Lower leg skin (tissue), 4 donors: ENCODE results near the gene MRPL39. TPM values are rescaled to one million over a fixed set of nuclear protein-coding genes. Genes with fewer than 3 reads are reported as not detected.

Source experiments
- DNase-seq, 2 donors: peaks; one replicate each; pipeline ENCODE4 v3.0.0-alpha.2; 2019; ENCODE audit warnings: low spot score in 2 of 2
- H3K4me3 ChIP-seq: fragments of 200-600 bp; sonication (generic); 2 replicates; pipeline ENCODE4 v1.5.1; 2017; ENCODE audit warnings: mild to moderate bottlenecking, low read depth; ENCODE audit not compliant: poor library complexity, severe bottlenecking
- CTCF ChIP-seq, 3 donors: fragments of 450-650 bp; IDR thresholded peaks; one replicate each; pipeline ENCODE4 v1.5.1; 2016; ENCODE audit warnings: antibody characterized with exemption in 3 of 3, mild to moderate bottlenecking in 3 of 3, moderate library complexity in 2 of 3
- POLR2A ChIP-seq, 2 donors: fragments of 450-650 bp; IDR thresholded peaks; one replicate each; pipeline ENCODE4 v1.6.1; 2016 to 2017; ENCODE audit warnings: antibody characterized with exemption in 2 of 2, mild to moderate bottlenecking in 1 of 2, moderate library complexity in 1 of 2
- WGBS, 2 donors: methylation state at CpG; one replicate each; pipeline ENCODE4 v1.1.5; 2018; 5-methylcytosine and 5-hydroxymethylcytosine counted together
- intact Hi-C: fragments of 100-400 bp; cut with DNase I; formaldehyde crosslinking; loops from one replicate; pipeline ENCODE4 v1.15.0; 2023; ENCODE audit warnings: low total_unique reads
- total RNA-seq, 4 donors: library from RNA; depleted of rRNA; stranded (reverse); fragments of >200 nt; gene quantifications; one replicate each; pipeline ENCODE4 v1.1.0, GENCODE V29; 2016

The MRPL39 gene
- total RNA-seq, 4 donors from 2014 or later: 18.0 to 26.5 (median 21.4) TPM

DNA sequence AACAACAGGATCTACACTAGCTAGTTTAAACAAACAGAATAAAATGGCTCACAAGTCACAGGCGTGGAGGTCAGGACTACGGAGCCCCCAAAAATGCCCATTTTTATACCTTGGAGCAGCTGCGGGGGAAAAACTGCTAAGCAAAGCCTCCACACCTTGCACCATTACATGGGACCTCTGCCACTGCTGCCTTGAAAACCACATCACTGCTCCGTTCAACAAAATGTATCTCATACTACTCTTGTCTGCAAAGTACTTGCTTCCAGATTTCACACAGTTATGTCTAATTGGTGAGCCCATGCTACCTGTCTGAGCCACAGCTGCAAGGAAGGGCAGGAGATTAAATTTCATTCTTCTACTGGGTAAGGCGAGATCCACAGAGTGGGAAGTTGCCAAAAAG is 24.4 kb downstream of the MRPL39 start:
- WGBS, 2 donors: 93 to 95% methylated on average over 5 of the region's 5 CpGs
- no peak for DNase-seq
- TF ChIP-seq POLR2A (IDR thresholded peaks at IDR 0.05): no peak
- no peak for TF ChIP-seq CTCF (IDR thresholded peaks at IDR 0.05)
- intact Hi-C loops: no loop called here
- H3K4me3 ChIP-seq: no peak overlapping the region

GRCh38 chr21:25582164-25582790 is 25.0 kb downstream of the MRPL39 start:
- WGBS, 2 donors: 96 to 100% methylated on average over 3 of the region's 3 CpGs
- no peak for DNase-seq
- no peak overlapping the region for H3K4me3 ChIP-seq
- TF ChIP-seq POLR2A (IDR thresholded peaks at IDR 0.05): no peak
- no peak for TF ChIP-seq CTCF (IDR thresholded peaks at IDR 0.05)
- intact Hi-C loops: no loop called here

DNA sequence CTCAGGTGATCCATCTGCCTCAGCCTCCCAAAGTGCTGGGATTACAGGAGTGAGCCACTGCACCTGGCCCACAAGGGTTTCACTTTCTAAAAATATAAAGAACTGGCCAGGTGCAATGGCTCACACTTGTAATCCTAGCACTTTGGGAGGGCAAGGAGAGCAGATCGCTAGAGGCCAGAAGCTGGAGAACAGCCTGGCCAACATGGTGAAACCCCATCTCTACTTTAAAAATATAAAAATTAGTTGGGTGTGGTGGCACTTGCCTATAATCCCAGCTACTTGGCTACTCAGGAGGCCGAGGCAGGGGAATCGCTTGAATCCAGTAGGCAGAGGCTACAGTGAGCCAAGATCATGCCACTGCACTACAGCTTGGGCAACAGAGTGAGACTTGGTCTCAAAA is 25.7 kb downstream of the MRPL39 start:
- 90 to 99% methylated on average over 3 of the region's 3 CpGs for WGBS, 2 donors
- no peak overlapping the region for H3K4me3 ChIP-seq
- TF ChIP-seq CTCF (IDR thresholded peaks at IDR 0.05) (no peak), POLR2A (IDR thresholded peaks at IDR 0.05) (no peak)
- DNase-seq: no peak
- intact Hi-C loops: no loop called here

- no peak for DNase-seq
- no peak for TF ChIP-seq CTCF (IDR thresholded peaks at IDR 0.05)
- intact Hi-C loops: no loop called here
- whole genome bisulfite sequencing, 2 donors: 96 to 99% methylated on average over 4 of the region's 4 CpGs
- H3K4me3 ChIP-seq: no peak overlapping the region
Observed at GRCh38 chr21:25580912-25581260, 26.4 kb downstream of the MRPL39 start.

DNA sequence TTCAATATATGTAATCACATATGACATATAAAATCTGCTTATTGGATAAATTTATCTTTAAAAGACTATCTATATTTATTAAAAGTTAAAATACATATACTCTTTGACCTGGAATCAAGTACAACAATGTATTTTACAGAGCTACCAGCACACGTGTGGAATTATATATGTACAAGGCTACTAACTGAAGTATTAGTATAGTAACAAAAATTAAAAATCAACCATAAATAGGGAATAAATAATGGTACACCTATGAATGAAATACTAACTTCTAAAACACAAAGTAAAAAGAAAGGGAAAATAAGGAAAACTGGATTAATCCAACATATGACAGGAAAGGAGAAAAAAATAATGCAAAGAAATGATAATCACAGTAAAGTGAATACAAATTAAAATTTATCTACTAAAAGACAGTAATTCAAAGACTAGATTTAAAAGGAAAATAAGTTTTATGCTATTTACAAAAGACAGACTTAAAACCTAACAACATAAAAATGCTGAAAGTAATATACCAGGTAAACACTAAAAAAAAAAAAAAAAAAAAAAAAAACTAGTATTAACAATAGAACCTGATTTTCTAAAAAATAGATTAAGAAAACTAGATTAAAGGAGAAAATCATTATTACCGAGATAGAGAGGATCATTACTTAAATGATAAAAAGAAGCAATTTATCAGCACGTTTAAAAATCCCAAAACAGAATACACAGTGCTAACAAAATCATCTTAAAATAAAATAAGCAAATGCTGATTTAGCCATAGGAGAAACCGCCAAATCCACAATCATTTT is 27.9 kb downstream of the MRPL39 start:
- WGBS, 2 donors: 70 to 72% methylated on average over 4 of the region's 4 CpGs
- intact Hi-C loops: no loop called here
- no peak overlapping the region for H3K4me3 ChIP-seq
- no peak for DNase-seq
- TF ChIP-seq POLR2A (IDR thresholded peaks at IDR 0.05): no peak
- TF ChIP-seq CTCF (IDR thresholded peaks at IDR 0.05): no peak
